Measurements from ENCODE around the gene HEBP2. TPM values are rescaled to one million over a fixed set of nuclear protein-coding genes. Genes with fewer than 3 reads are reported as not detected.

Gene HEBP2
- total RNA-seq, 1 experiment from 2014 or later, result 40.9 TPM

- TF ChIP-seq ZNF512 (CRISPR knock-in tag; IDR thresholded peaks at IDR 0.05; ENCODE audit: borderline replicate concordance) (no peak), NFE2L1 (CRISPR knock-in tag; IDR thresholded peaks at IDR 0.05) (no peak), ESRRA (CRISPR knock-in tag; IDR thresholded peaks at IDR 0.05; ENCODE audit: borderline replicate concordance) (no peak), SMAD3 (CRISPR knock-in tag; IDR thresholded peaks at IDR 0.05; ENCODE audit: borderline replicate concordance) (no peak), MYBL2 (CRISPR knock-in tag; IDR thresholded peaks at IDR 0.05) (no peak), ZNF219 (CRISPR knock-in tag; IDR thresholded peaks at IDR 0.05; ENCODE audit: borderline replicate concordance) (no peak), ZNF317 (CRISPR knock-in tag; IDR thresholded peaks at IDR 0.05; ENCODE audit: borderline replicate concordance, low read depth) (no peak), ZNF121 (CRISPR knock-in tag; IDR thresholded peaks at IDR 0.05) (no peak), E2F1 (CRISPR knock-in tag; IDR thresholded peaks at IDR 0.05) (no peak), SP1 (CRISPR knock-in tag; conservative IDR thresholded peaks at IDR 0.05) (no peak)
- Mint-ChIP-seq H3K36me3 (peaks cover 14% of the 10 kb centered on the region), H3K9me3 (no peaks in the 10 kb centered on the region), H3K4me1 (peaks cover 5% of the 10 kb centered on the region; the same call in 1 of the 2 replicates), H3K27ac (no peak overlapping the region), H3K4me3 (no peak overlapping the region), H3K27me3 (ENCODE audit: low read depth) (no peaks in the 10 kb centered on the region)
- no peak for DNase-seq (ENCODE audit: low spot score)
- ATAC-seq, result no peak
- CTCF ChIA-PET, result no interaction called here
- POLR2A ChIA-PET, result no interaction called here
Observed at GRCh38 chr6:138434925-138435324, 30.9 kb downstream of the HEBP2 start.

- H3K27me3 Mint-ChIP-seq (ENCODE audit: low read depth), result no peaks in the 10 kb centered on the region
- H3K27ac Mint-ChIP-seq, result no peak overlapping the region
- no peak for TF ChIP-seq JAZF1 (CRISPR knock-in tag; IDR thresholded peaks at IDR 0.05)
- no peak for TF ChIP-seq ZBTB21 (CRISPR knock-in tag; IDR thresholded peaks at IDR 0.05; ENCODE audit: borderline replicate concordance)
- no peak for TF ChIP-seq ZNF219 (CRISPR knock-in tag; IDR thresholded peaks at IDR 0.05; ENCODE audit: borderline replicate concordance)
- no peak for TF ChIP-seq ETV6 (CRISPR knock-in tag; IDR thresholded peaks at IDR 0.05)
- TF ChIP-seq ZMAT4 (CRISPR knock-in tag; IDR thresholded peaks at IDR 0.05), result no peak
- no peak for TF ChIP-seq CTCF (IDR thresholded peaks at IDR 0.05)
- TF ChIP-seq ZNF232 (CRISPR knock-in tag; IDR thresholded peaks at IDR 0.05), result no peak
- TF ChIP-seq PRRX2 (CRISPR knock-in tag; IDR thresholded peaks at IDR 0.05), result no peak
- TF ChIP-seq ATF6 (CRISPR knock-in tag; IDR thresholded peaks at IDR 0.05), result no peak
- no peak for TF ChIP-seq RORB (CRISPR knock-in tag; IDR thresholded peaks at IDR 0.05)
- no peak for TF ChIP-seq GABPB1 (CRISPR knock-in tag; IDR thresholded peaks at IDR 0.05)
- no peak for TF ChIP-seq EMX1 (CRISPR knock-in tag; IDR thresholded peaks at IDR 0.05)
- TF ChIP-seq STAT6 (CRISPR knock-in tag; conservative IDR thresholded peaks at IDR 0.05; ENCODE audit: low read depth), result no peak
- no peak for TF ChIP-seq NR3C1 (CRISPR knock-in tag; conservative IDR thresholded peaks at IDR 0.05; ENCODE audit: low read depth)
- TF ChIP-seq ZNF671 (CRISPR knock-in tag; IDR thresholded peaks at IDR 0.05), result no peak
- TF ChIP-seq TEAD1 (CRISPR knock-in tag; IDR thresholded peaks at IDR 0.05), result no peak
- TF ChIP-seq CDX4 (CRISPR knock-in tag; IDR thresholded peaks at IDR 0.05; ENCODE audit: borderline replicate concordance), result no peak
- TF ChIP-seq TCF7 (CRISPR knock-in tag; IDR thresholded peaks at IDR 0.05; ENCODE audit: low read depth), result no peak
- DNase-seq (ENCODE audit: low spot score) (no peak), ATAC-seq (no peak)
- peaks cover 6% of the 10 kb centered on the region; the same call in 1 of the 2 replicates for H3K36me3 Mint-ChIP-seq
- no peaks in the 10 kb centered on the region for H3K9me3 Mint-ChIP-seq
- no peak overlapping the region for H3K4me3 Mint-ChIP-seq
- ChIA-PET CTCF (no interaction called here), POLR2A (no interaction called here)
- no peaks in the 10 kb centered on the region for H3K4me1 Mint-ChIP-seq
Observed at GRCh38 chr6:138439546-138439945, 35.5 kb downstream of the HEBP2 start.

Data from WTC11 (cell line).